ENCODE results near the gene DRD4. TPM values are rescaled to one million over a fixed set of nuclear protein-coding genes. Genes with fewer than 3 reads are reported as not detected.

DRD4 gene
- total and polyA plus RNA-seq, 2 donors (not counting 1 experiment from before 2014, with no cell fraction given) = not detected

GRCh38 chr11:625636-626268 lies 11.3 kb upstream of the DRD4 start:
- H4K20me1 ChIP-seq (ENCODE audit: control insufficient read depth, insufficient read depth, low read length, poor library complexity, severe bottlenecking) = no peaks in the 10 kb centered on the region
- no peak overlapping the region for H3K4me2 ChIP-seq (replicated peaks; ENCODE audit: low read depth, low read length, poor library complexity, severe bottlenecking)
- ChIA-PET CTCF (no interaction called here), POLR2A (no interaction called here)
- H3K4me1 ChIP-seq (ENCODE audit: control insufficient read depth in 2 of 2, insufficient read depth in 2 of 2, low read length in 2 of 2) = peaks cover 21 to 26% of the 10 kb centered on the region in 2 donors
- peaks cover 0 to 8% (median 0%) of the 10 kb centered on the region in 3 donors for H3K9me3 ChIP-seq (ENCODE audit: control extremely low read depth in 1 of 3, control insufficient read depth in 2 of 3, insufficient read depth in 1 of 3, low read length in 2 of 3)
- no peak overlapping the region for H3K4me3 ChIP-seq (ENCODE audit: control extremely low read depth in 1 of 5, extremely low read depth in 1 of 5, insufficient read depth in 1 of 5, low read depth in 2 of 5, low read length in 4 of 5)
- H3K79me2 ChIP-seq (ENCODE audit: control insufficient read depth, insufficient read depth, low read length) = no peaks in the 10 kb centered on the region
- no peak overlapping the region for H3K9ac ChIP-seq (ENCODE audit: low read length)
- H2AFZ ChIP-seq (ENCODE audit: insufficient read depth, low read depth, low read length, poor library complexity, severe bottlenecking) = no peak overlapping the region
- Mint-ChIP-seq H3K27me3 (peaks cover 26% of the 10 kb centered on the region), H3K4me1 (peaks cover 21% of the 10 kb centered on the region), H3K4me3 (no peak overlapping the region), H3K27ac (no peak overlapping the region), H3K9me3 (ENCODE audit: insufficient read depth) (no peaks in the 10 kb centered on the region)
- no peaks in the 10 kb centered on the region for H3K36me3 ChIP-seq (replicated peaks in 1 of 2; ENCODE audit: control extremely low read depth in 1 of 2, control insufficient read depth in 1 of 2, extremely low read depth in 1 of 2, insufficient read depth in 2 of 2, low read length in 1 of 2)
- peaks cover 0 to 34% (median 11%) of the 10 kb centered on the region in 4 experiments for H3K27me3 ChIP-seq (replicated peaks in 1 of 4; ENCODE audit: control extremely low read depth in 1 of 4, control insufficient read depth in 3 of 4, insufficient read depth in 4 of 4, low read length in 3 of 4)
- DNase-seq (peak; percentile 19), ATAC-seq (ENCODE audit: low read depth) (no peak)
- no peak overlapping the region for H3K27ac ChIP-seq (ENCODE audit: low read length in 2 of 2)
- TF ChIP-seq CTCF (IDR thresholded peaks at IDR 0.05) = no peak
- TF ChIP-seq EZH2 (IDR thresholded peaks at IDR 0.05; ENCODE audit: borderline replicate concordance, insufficient read depth, low read depth, low read length, poor library complexity, severe bottlenecking) = no peak
- intact Hi-C loops (cut with micrococcal nuclease) = no loop called here
- WGBS (ENCODE audit: insufficient coverage) = 88% methylated on average over 20 of the region's 22 CpGs

All from B cell (primary cell).